Upper lobe of left lung (tissue), 6 donors: Measurements from ENCODE around the gene HPSE2. TPM values are rescaled to one million over a fixed set of nuclear protein-coding genes. Genes with fewer than 3 reads are reported as not detected.

Experiments used
- ATAC-seq, 2 donors: fragments of 200-7000 bp; cut with Tn5 transposase; one replicate each; pipeline ENCODE4 v1.9.1; 2022; ENCODE audit warnings: mild to moderate bottlenecking in 2 of 2, moderate library complexity in 2 of 2; ENCODE audit not compliant: low FRiP score in 2 of 2
- DNase-seq, 2 donors: peaks; one replicate each; pipeline ENCODE4 v3.0.0-alpha.2; 2019 to 2020
- H3K27ac ChIP-seq, 4 donors: fragments of 200-600 bp; sonication (generic); one replicate each; pipeline ENCODE4 v1.5.1; 2016 to 2019
- H3K27me3 ChIP-seq, 4 donors: fragments of 200-600 bp; sonication (generic); one replicate each; pipeline ENCODE4 v1.5.1; 2017 to 2019
- H3K36me3 ChIP-seq, 4 donors: fragments of 200-600 bp; sonication (generic); one replicate each; pipeline ENCODE4 v1.5.1; 2016 to 2019
- H3K4me1 ChIP-seq, 4 donors: fragments of 200-600 bp; sonication (generic); one replicate each; pipeline ENCODE4 v1.5.1; 2018 to 2019
- H3K4me3 ChIP-seq, 4 donors: fragments of 200-600 bp; sonication (generic); one replicate each; pipeline ENCODE4 v1.5.1; 2017 to 2019; ENCODE audit warnings: mild to moderate bottlenecking in 2 of 4, moderate library complexity in 1 of 4
- H3K9me3 ChIP-seq, 4 donors: fragments of 200-600 bp; sonication (generic); one replicate each; pipeline ENCODE4 v1.5.1; 2018 to 2019
- CTCF ChIP-seq, 6 experiments: fragments of 450-650 bp in 4 of 6; fragments of 200-600 bp in 2 of 6; sonication (generic) in 2 of 6; IDR thresholded peaks; one replicate each; pipeline ENCODE4 v1.5.1; 2016 to 2019; ENCODE audit warnings: antibody characterized with exemption in 6 of 6
- EP300 ChIP-seq, 4 donors: sonication (generic); formaldehyde crosslinking; IDR thresholded peaks; one replicate each; pipeline ENCODE4 v1.5.1; 2017; ENCODE audit warnings: antibody characterized with exemption in 4 of 4, control low read depth in 2 of 4
- POLR2A ChIP-seq, 4 donors: fragments of 450-650 bp; IDR thresholded peaks; one replicate each; pipeline ENCODE4 v1.5.1; 2016 to 2017; ENCODE audit warnings: antibody characterized with exemption in 4 of 4, mild to moderate bottlenecking in 2 of 4
- POLR2AphosphoS5 ChIP-seq, 2 donors: sonication (generic); formaldehyde crosslinking; IDR thresholded peaks; one replicate each; pipeline ENCODE4 v1.5.1; 2017; ENCODE audit warnings: antibody characterized with exemption in 2 of 2
- WGBS, 2 donors: methylation state at CpG; one replicate each; pipeline ENCODE4 v1.1.5; 2017 to 2018; 5-methylcytosine and 5-hydroxymethylcytosine counted together
- total RNA-seq, 6 donors: library from RNA; depleted of rRNA in 4 of 6; stranded (reverse); fragments of >200 nt in 4 of 6; gene quantifications; one replicate each; pipeline versions ENCODE4 v1.1.0 to v1.2.1, GENCODE V29; 2016 to 2021
- donor health status: DM: no; HTN: no; CAD: no; lungs with moderate emphysema.
- donor health status: DM: no; HTN: yes; CAD: no; lungs with severe emphysema.

The HPSE2 gene
- total RNA-seq, 6 donors from 2014 or later, result 0.15 to 1.1 (median 0.91) TPM; not detected in 1

- peaks cover 12 to 74% (median 60%) of the 10 kb centered on the region in 4 donors for H3K36me3 ChIP-seq
- peak in 1 of 2 donors; percentile 18 for DNase-seq
- no peak for ATAC-seq
- H3K4me1 ChIP-seq, result peaks cover 8 to 13% (median 8%) of the 10 kb centered on the region in 4 donors
- H3K4me3 ChIP-seq, result no peak overlapping the region
- H3K27me3 ChIP-seq, result no peaks in the 10 kb centered on the region
- TF ChIP-seq POLR2AphosphoS5 (IDR thresholded peaks at IDR 0.05), result no peak
- TF ChIP-seq CTCF (IDR thresholded peaks at IDR 0.05), result no peak
- TF ChIP-seq POLR2A (IDR thresholded peaks at IDR 0.05), result no peak
- no peak for TF ChIP-seq EP300 (IDR thresholded peaks at IDR 0.05)
- no peaks in the 10 kb centered on the region for H3K9me3 ChIP-seq
- no peak overlapping the region for H3K27ac ChIP-seq
- WGBS, 2 donors, result 91 to 94% methylated on average over 8 to 17 of the region's 17 CpGs
Observed at GRCh38 chr10:98419469-98420261, 816.0 kb downstream of the HPSE2 start.

GRCh38 chr10:98418665-98419468 lies 816.8 kb downstream of the HPSE2 start:
- H3K4me3 ChIP-seq, result no peak overlapping the region
- H3K9me3 ChIP-seq, result no peaks in the 10 kb centered on the region
- H3K27me3 ChIP-seq, result no peaks in the 10 kb centered on the region
- no peak overlapping the region for H3K27ac ChIP-seq
- peak in 1 of 2 donors; percentile 47 for DNase-seq
- H3K36me3 ChIP-seq, result peaks cover 12 to 66% (median 53%) of the 10 kb centered on the region in 4 donors
- TF ChIP-seq POLR2A (IDR thresholded peaks at IDR 0.05) (no peak), EP300 (IDR thresholded peaks at IDR 0.05) (no peak), POLR2AphosphoS5 (IDR thresholded peaks at IDR 0.05) (no peak), CTCF (IDR thresholded peaks at IDR 0.05) (no peak)
- WGBS, 2 donors, result 82 to 87% methylated on average over 9 to 18 of the region's 18 CpGs
- ATAC-seq, result no peak
- peaks cover 15 to 21% (median 16%) of the 10 kb centered on the region in 4 donors for H3K4me1 ChIP-seq

GRCh38 chr10:98417973-98418664 lies 817.5 kb downstream of the HPSE2 start:
- ATAC-seq (no peak), DNase-seq (peak in 1 of 2 donors; percentile 18)
- Histone ChIP-seq H3K27ac (no peak overlapping the region), H3K27me3 (no peaks in the 10 kb centered on the region), H3K9me3 (no peaks in the 10 kb centered on the region), H3K4me3 (no peak overlapping the region), H3K36me3 (peaks cover 12 to 58% (median 46%) of the 10 kb centered on the region in 4 donors), H3K4me1 (peaks cover 16 to 22% (median 18%) of the 10 kb centered on the region in 4 donors)
- 93% methylated on average over 14 to 21 of the region's 21 CpGs for WGBS, 2 donors
- TF ChIP-seq POLR2AphosphoS5 (IDR thresholded peaks at IDR 0.05), result no peak
- TF ChIP-seq EP300 (IDR thresholded peaks at IDR 0.05), result no peak
- TF ChIP-seq POLR2A (IDR thresholded peaks at IDR 0.05), result no peak
- no peak for TF ChIP-seq CTCF (IDR thresholded peaks at IDR 0.05)

DNA sequence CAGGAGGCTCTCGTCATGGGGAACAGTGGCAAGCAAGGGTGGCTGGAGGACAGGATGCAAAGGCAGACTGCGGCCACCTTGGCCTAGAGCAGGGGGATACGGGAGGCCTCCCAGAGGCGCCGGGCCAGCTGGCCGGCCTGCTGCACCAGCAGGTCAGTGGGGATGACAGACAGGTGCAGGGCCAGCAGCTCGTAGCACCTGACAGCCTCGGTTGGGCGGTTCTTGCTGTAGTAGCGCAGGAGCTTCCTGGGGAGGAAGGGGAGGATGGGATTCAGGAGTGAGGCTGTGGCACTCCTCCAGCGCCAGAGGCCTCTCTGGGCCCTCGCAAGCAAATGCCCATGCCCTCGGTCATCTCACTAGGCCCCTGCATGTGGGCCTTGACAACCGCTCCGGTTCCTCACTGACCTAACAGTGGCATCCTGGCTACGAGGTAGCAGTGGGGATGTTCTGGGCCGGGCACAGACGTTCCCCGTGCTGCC lies 818.1 kb downstream of the HPSE2 start:
- Histone ChIP-seq H3K27ac (no peak overlapping the region), H3K4me1 (peaks cover 16 to 22% (median 18%) of the 10 kb centered on the region in 4 donors), H3K36me3 (peaks cover 8 to 54% (median 41%) of the 10 kb centered on the region in 4 donors), H3K4me3 (no peak overlapping the region), H3K9me3 (no peaks in the 10 kb centered on the region), H3K27me3 (no peaks in the 10 kb centered on the region)
- ATAC-seq, result no peak
- no peak for TF ChIP-seq EP300 (IDR thresholded peaks at IDR 0.05)
- no peak for TF ChIP-seq POLR2A (IDR thresholded peaks at IDR 0.05)
- TF ChIP-seq CTCF (IDR thresholded peaks at IDR 0.05), result no peak
- no peak for TF ChIP-seq POLR2AphosphoS5 (IDR thresholded peaks at IDR 0.05)
- DNase-seq, result peak; percentile 17 to 70
- WGBS, 2 donors, result 97% methylated on average over 7 to 19 of the region's 19 CpGs
